Kidney (tissue), 14 donors: ENCODE measurements around the gene POLR1A. TPM values are rescaled to one million over a fixed set of nuclear protein-coding genes. Genes with fewer than 3 reads are reported as not detected.

Experiments used
- DNase-seq, 5 donors: peaks; one replicate each; pipeline ENCODE4 v3.0.0-alpha.2; 2013 to 2020
- FAIRE-seq: peaks from 2 replicates; lab custom pipeline; 2012; peaks lifted over from hg19 to GRCh38; lab: Jason Lieb, UNC
- H3K27ac ChIP-seq, 2 donors: one replicate each; pipeline ENCODE4 v1.7.0; 2013; ENCODE audit warnings: low read depth in 2 of 2, low read length in 2 of 2, inconsistent platforms in 1 of 2
- H3K27me3 ChIP-seq: one replicate; pipeline ENCODE4 v1.7.1; 2013; ENCODE audit warnings: low read length, inconsistent platforms; ENCODE audit not compliant: control insufficient read depth, insufficient read depth
- H3K36me3 ChIP-seq, 3 donors: one replicate each; pipeline versions ENCODE4 v1.7.0 to v1.7.1; 2013; ENCODE audit warnings: low read length in 3 of 3, control low read depth in 1 of 3, inconsistent platforms in 1 of 3; ENCODE audit not compliant: insufficient read depth in 3 of 3, control insufficient read depth in 2 of 3
- H3K4me1 ChIP-seq, 3 donors: one replicate each; pipeline versions ENCODE4 v1.7.0 to v1.7.1; 2013; ENCODE audit warnings: low read length in 3 of 3, inconsistent platforms in 1 of 3, low read depth in 1 of 3; ENCODE audit not compliant: control insufficient read depth in 2 of 3, insufficient read depth in 2 of 3
- H3K4me3 ChIP-seq, 3 donors: one replicate each; pipeline versions ENCODE4 v1.7.0 to v1.8.1; 2013; ENCODE audit warnings: low read length in 3 of 3, control low read depth in 1 of 3, inconsistent platforms in 1 of 3
- H3K9ac ChIP-seq, 3 donors: one replicate each; pipeline versions ENCODE4 v1.7.0 to v1.7.1; 2013; ENCODE audit warnings: low read length in 3 of 3, control low read depth in 1 of 3, inconsistent platforms in 1 of 3
- H3K9me3 ChIP-seq, 3 donors: one replicate each; pipeline versions ENCODE4 v1.7.0 to v1.7.1; 2013; ENCODE audit warnings: low read length in 3 of 3, control low read depth in 1 of 3, inconsistent platforms in 1 of 3; ENCODE audit not compliant: control insufficient read depth in 2 of 3, insufficient read depth in 1 of 3
- intact Hi-C: fragments of 100-400 bp; cut with DNase I; formaldehyde crosslinking; loops from one replicate; pipeline ENCODE4 v1.11.1; 2022
- polyA plus RNA-seq: library from polyadenylated mRNA; stranded (reverse); fragments of 350-450 nt; fragmentation: Illumina TruSeq; extraction: RNeasy Lipid Tissue Mini Kit (QIAGEN cat#74804); gene quantifications from one replicate; pipeline ENCODE4 v1.2.3, GENCODE V29; 2014; ENCODE audit warnings: low read depth, low replicate concordance; ENCODE audit not compliant: insufficient read depth
- total RNA-seq: library from RNA; stranded (reverse); fragmentation: NEBNext Ultra II Directional; extraction: Animal tissue kit (Norgen Biotek cat#: 25700); gene quantifications from one replicate; pipeline ENCODE4 v1.2.1, GENCODE V29; 2021
- TF ChIP-seq, protein P1 (sequence below): IDR thresholded peaks from 3 replicates; pipeline ENCODE4 v1.5.1; 2012; ENCODE audit warnings: mild to moderate bottlenecking, moderate library complexity, borderline replicate concordance; ENCODE audit not compliant: insufficient read depth; ENCODE audit errors: extremely low read depth
- donor health status: control.
- donor health status: control.
- donor health status: control.
- donor health status: control.
- donor health status: control.
- donor health status: DM: yes; HTN: yes; CAD: no.
- donor health status: Normal renal cell carcinoma (clear cell type).

POLR1A gene
- total and polyA plus RNA-seq, 2 donors from 2014 or later = 3.4 to 33.7 TPM

DNA sequence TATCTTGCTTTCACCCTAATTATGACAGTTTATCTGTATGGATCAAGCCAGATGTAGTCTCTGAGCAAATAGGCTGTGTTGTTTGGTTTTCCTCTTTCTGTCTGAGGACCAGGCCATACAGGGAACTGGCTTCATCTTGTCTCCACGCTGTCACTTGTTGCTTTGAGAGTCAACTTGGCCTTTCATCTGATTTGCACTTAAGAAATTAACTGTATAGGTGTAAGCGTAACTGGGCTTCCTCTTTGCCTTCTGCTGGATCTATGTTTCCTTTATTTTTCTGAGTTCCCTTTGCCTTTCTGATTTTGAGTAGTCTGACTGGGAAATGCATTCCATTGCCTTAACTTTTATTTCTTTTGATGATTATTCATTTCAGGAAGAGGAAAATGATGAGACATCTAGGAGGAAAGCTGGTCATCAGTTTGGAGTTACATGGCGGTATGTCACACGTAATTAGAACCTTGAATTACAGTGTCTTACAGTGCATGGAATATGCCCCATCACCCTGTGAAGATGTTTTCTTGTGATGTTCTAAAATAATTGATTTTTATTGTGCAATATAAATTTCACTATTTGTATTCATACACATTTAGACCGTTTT lies 17.7 kb upstream of the POLR1A start:
- intact Hi-C loops = no loop called here
- DNase-seq (no peak), FAIRE-seq (no peak)
- no peaks in the 10 kb centered on the region for H3K9me3 ChIP-seq
- no peaks in the 10 kb centered on the region for H3K4me1 ChIP-seq
- peaks cover 17 to 67% (median 58%) of the 10 kb centered on the region in 3 donors for H3K36me3 ChIP-seq
- H3K27me3 ChIP-seq = no peaks in the 10 kb centered on the region
- TF ChIP-seq, protein P1, sequence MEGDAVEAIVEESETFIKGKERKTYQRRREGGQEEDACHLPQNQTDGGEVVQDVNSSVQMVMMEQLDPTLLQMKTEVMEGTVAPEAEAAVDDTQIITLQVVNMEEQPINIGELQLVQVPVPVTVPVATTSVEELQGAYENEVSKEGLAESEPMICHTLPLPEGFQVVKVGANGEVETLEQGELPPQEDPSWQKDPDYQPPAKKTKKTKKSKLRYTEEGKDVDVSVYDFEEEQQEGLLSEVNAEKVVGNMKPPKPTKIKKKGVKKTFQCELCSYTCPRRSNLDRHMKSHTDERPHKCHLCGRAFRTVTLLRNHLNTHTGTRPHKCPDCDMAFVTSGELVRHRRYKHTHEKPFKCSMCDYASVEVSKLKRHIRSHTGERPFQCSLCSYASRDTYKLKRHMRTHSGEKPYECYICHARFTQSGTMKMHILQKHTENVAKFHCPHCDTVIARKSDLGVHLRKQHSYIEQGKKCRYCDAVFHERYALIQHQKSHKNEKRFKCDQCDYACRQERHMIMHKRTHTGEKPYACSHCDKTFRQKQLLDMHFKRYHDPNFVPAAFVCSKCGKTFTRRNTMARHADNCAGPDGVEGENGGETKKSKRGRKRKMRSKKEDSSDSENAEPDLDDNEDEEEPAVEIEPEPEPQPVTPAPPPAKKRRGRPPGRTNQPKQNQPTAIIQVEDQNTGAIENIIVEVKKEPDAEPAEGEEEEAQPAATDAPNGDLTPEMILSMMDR = no peak
- no peak overlapping the region for H3K4me3 ChIP-seq
- H3K27ac ChIP-seq = no peak overlapping the region
- no peak overlapping the region for H3K9ac ChIP-seq

DNA sequence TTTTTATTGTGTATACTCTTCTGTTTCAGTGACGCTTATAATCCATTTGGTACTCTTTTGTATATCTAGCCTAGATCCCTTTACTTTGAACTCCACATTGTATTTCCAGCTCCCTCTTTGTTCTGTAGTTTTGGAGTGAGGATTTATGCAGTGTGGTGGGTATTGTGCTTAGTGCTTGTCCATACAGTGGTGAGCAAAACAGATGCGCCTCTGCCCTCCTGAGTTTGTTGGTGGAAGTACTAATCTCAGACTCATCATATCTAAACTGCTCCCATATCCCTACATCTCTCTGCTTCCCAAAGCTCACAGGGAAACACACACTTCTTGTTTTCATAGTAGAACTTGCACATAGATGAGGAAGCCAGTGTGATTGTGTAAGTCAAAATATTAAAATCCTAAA lies 12.4 kb upstream of the POLR1A start:
- no peak for DNase-seq
- Histone ChIP-seq H3K36me3 (peaks cover 7 to 60% (median 39%) of the 10 kb centered on the region in 3 donors), H3K4me3 (no peak overlapping the region), H3K27ac (no peak overlapping the region), H3K9me3 (no peaks in the 10 kb centered on the region), H3K4me1 (no peaks in the 10 kb centered on the region), H3K27me3 (no peaks in the 10 kb centered on the region), H3K9ac (no peak overlapping the region)
- TF ChIP-seq, protein P1 = no peak
- no peak for FAIRE-seq
- intact Hi-C loops = no loop called here

DNA sequence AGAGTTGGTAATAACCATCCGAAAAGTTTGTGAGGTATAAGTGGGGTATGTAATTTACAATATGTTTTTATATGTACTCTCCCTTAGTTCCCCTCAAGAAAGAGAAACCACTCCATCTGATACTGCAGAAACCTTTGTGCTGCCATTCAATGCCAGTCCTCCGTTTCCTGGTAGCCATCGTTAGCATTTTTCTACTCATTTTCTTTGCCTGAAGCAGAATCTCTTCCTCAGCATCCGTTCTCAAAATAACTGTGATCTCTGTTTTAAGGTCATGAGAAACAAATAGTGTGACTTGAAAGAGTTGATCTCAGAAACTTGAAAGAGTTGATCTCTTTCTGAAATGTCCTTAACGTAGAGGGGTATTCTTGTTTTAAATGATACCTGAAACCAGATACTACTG lies 1.3 kb upstream of the POLR1A start:
- Histone ChIP-seq H3K36me3 (peaks cover 0 to 16% (median 8%) of the 10 kb centered on the region in 3 donors), H3K9me3 (no peaks in the 10 kb centered on the region), H3K4me1 (peaks cover 0 to 11% (median 8%) of the 10 kb centered on the region in 3 donors), H3K9ac (peak overlapping the region in 2 of 3 donors; percentile 88 to 92), H3K27ac (no peak overlapping the region), H3K4me3 (peak overlapping the region; percentile 86 to 99 (median 94)), H3K27me3 (no peaks in the 10 kb centered on the region)
- FAIRE-seq (no peak), DNase-seq (no peak)
- TF ChIP-seq, protein P1 = no peak
- intact Hi-C loops = no loop called here
